ENCODE results near the gene SMCHD1. TPM values are rescaled to one million over a fixed set of nuclear protein-coding genes. Genes with fewer than 3 reads are reported as not detected.

SMCHD1 gene
- total RNA-seq (2013; cell fraction: nucleolus; rRNA removed): 550 and 614 TPM in 2 replicates
- total RNA-seq (2014; rRNA removed) (71.6 and 89.8 TPM in 2 replicates), total RNA-seq (2014; rRNA removed; fragmentation: Illumina TruSeq; extraction: Trizol) (110 and 115 TPM in 2 replicates), total RNA-seq (2021) (50.2 and 52.0 TPM in 2 replicates), polyA plus RNA-seq (2011; rRNA removed) (67.5 and 103 TPM in 2 replicates), polyA plus RNA-seq (2014; fragmentation: Illumina TruSeq; extraction: Trizol) (64.2 and 87.8 TPM in 2 replicates), polyA plus RNA-seq (2014; fragmentation: Nextera tagmentation; extraction: Ambion mirVana) (1 to 10 TPM; 6.0 to 7.2 TPM), polyA plus RNA-seq (2014; rRNA removed) (44.0 and 45.4 TPM in 2 replicates), polyA plus RNA-seq (2016; fragmentation: Nextera tagmentation; extraction: Ambion mirVana) (10 to 100 TPM; 16.5 to 17.5 TPM), polyA minus RNA-seq (2011; rRNA and poly(A)+ RNA removed) (62.1 and 99.8 TPM in 2 replicates), Bru-seq, nascent RNA (percentile 93 among the genes with signal in this experiment), BruChase-seq, experiment 1, labeled RNA remaining after a 6-hour chase (percentile 91 among the genes with signal in this experiment), BruChase-seq, experiment 2, labeled RNA remaining after a 2-hour chase (percentile 93 among the genes with signal in this experiment)
- polyA plus RNA-seq (2011; ENCODE audit: low read depth): 23.0 TPM
- polyA plus RNA-seq (2011; cell fraction: cytosol; rRNA removed): 16.0 and 18.7 TPM in 2 replicates
- 72.0 and 77.0 TPM in 2 replicates for polyA plus RNA-seq (2011; cell fraction: nucleus; rRNA removed)
- 30.4 and 40.3 TPM in 2 replicates for polyA plus RNA-seq (2012)
- polyA minus RNA-seq (2011; cell fraction: cytosol; rRNA and poly(A)+ RNA removed): 42.8 and 52.2 TPM in 2 replicates
- 122 and 196 TPM in 2 replicates for polyA minus RNA-seq (2011; cell fraction: nucleus; rRNA and poly(A)+ RNA removed)
- long read RNA-seq, experiment 1, partial matches to known transcripts: 10 of 11 reads
- long read RNA-seq, experiment 1, other reads (novel, unspliced or antisense): 1 of 11 reads
- long read RNA-seq, experiment 2, partial matches to known transcripts: 16 of 23 reads
- long read RNA-seq, experiment 2, other reads (novel, unspliced or antisense): 7 of 23 reads

- BruUV-seq (replicated peaks): TSS peak; percentile 89
- ChIA-PET CTCF (interaction anchor here (1.4 kb wide), 1 partner anchor 81 kb away, joined by 3 read pairs; no protein-coding TSS in a partner anchor), SMC1A (ENCODE audit: uncharacterized antibody, unreplicated experiment) (interaction anchor here (1.0 to 4.0 kb wide), 7 partner anchors 14 to 302 kb away, joined by 3 to 28 read pairs (median 3); no protein-coding TSS in a partner anchor), POLR2A (interaction anchor here (1.1 to 5.9 kb wide), 8 partner anchors 10 to 84 kb away, joined by 3 to 44 read pairs (median 9); partner anchors contain the start of genes METTL4 and NDC80), RAD21 (ENCODE audit: unreplicated experiment) (interaction anchor here (4.1 to 5.5 kb wide), 4 partner anchors 14 to 81 kb away, joined by 30 to 33 read pairs (median 32); no protein-coding TSS in a partner anchor)
- Histone ChIP-seq H3K4me1 (ENCODE audit: control insufficient read depth, insufficient read depth, low read length) (peaks cover 3% of the 10 kb centered on the region), H4K20me1 (ENCODE audit: control insufficient read depth, insufficient read depth) (no peaks in the 10 kb centered on the region; the same call in 1 of the 2 replicates), H3K79me2 (ENCODE audit: control insufficient read depth, insufficient read depth, low read length) (peaks cover 50% of the 10 kb centered on the region), H3K4me2 (ENCODE audit: control insufficient read depth, insufficient read depth) (peak within 1 kb of the TSS; percentile 97), H3K9ac (ENCODE audit: control insufficient read depth, insufficient read depth, low read length) (peak within 1 kb of the TSS; percentile 95), H3K36me3 (ENCODE audit: control insufficient read depth in 2 of 2, insufficient read depth in 2 of 2, low read length in 1 of 2) (no peaks in the 10 kb centered on the region), H3K4me3 (peak within 1 kb of the TSS; percentile 89), H2AFZ (ENCODE audit: control insufficient read depth, low read depth, low read length) (peak within 1 kb of the TSS; percentile 86), H3K27me3 (replicated peaks in 1 of 2; ENCODE audit: control insufficient read depth in 2 of 2, insufficient read depth in 2 of 2, low read length in 1 of 2) (no peaks in the 10 kb centered on the region), H3K9me3 (replicated peaks; ENCODE audit: control insufficient read depth, insufficient read depth, low read length) (no peaks in the 10 kb centered on the region), H3K27ac (ENCODE audit: control insufficient read depth, insufficient read depth) (peak within 1 kb of the TSS; percentile 89)
- FAIRE-seq (no peak), DNase-seq (ENCODE audit: low read depth, low spot score) (no peak), ATAC-seq (peak; percentile 75)
- in situ Hi-C loops (cut with MboI) (no loop called here), intact Hi-C loops (cut with micrococcal nuclease; ENCODE audit: unreplicated experiment) (loop anchor here (2.0 to 10.0 kb wide), 3 partner anchors 15 to 319 kb away; no protein-coding TSS in a partner anchor)
- WGBS (ENCODE audit: insufficient coverage, insufficient replicate concordance, low lambda C conversion rate, missing lambda C conversion rate): under 1% methylated on average over 67 of the region's 100 CpGs
- TF ChIP-seq IRF4 (IDR thresholded peaks at IDR 0.05; ENCODE audit: low read depth, low read length) (no peak), TBL1XR1 (IDR thresholded peaks at IDR 0.05; ENCODE audit: low read depth, low read length) (no peak), PBX3 (IDR thresholded peaks at IDR 0.05; ENCODE audit: insufficient replicate concordance, low read depth, low read length) (no peak), MTA2 (IDR thresholded peaks at IDR 0.05; ENCODE audit: low read depth) (no peak), SKIL (IDR thresholded peaks at IDR 0.05; ENCODE audit: low read depth, poor library complexity, severe bottlenecking) (no peak), PAX8 (IDR thresholded peaks at IDR 0.05) (no peak), ZBED1 (IDR thresholded peaks at IDR 0.05; ENCODE audit: borderline replicate concordance) (peak; percentile 88), ETV6 (conservative IDR thresholded peaks at IDR 0.05 in 1 of 2, IDR thresholded peaks at IDR 0.05 in 1 of 2; ENCODE audit: borderline replicate concordance in 1 of 2, low read depth in 1 of 2) (no peak; a peak in 1 of 4 replicates), ELK1 (IDR thresholded peaks at IDR 0.05; ENCODE audit: low read depth, low read length) (no peak), EP300 (IDR thresholded peaks at IDR 0.05; ENCODE audit: borderline replicate concordance in 1 of 2, control insufficient read depth in 1 of 2, low read depth in 2 of 2, low read length in 2 of 2) (no peak), NR2C2 (IDR thresholded peaks at IDR 0.05; ENCODE audit: borderline replicate concordance, control insufficient read depth, insufficient read length, low read depth) (no peak), ATF7 (IDR thresholded peaks at IDR 0.05; ENCODE audit: low read depth) (no peak; the same call in 1 of the 2 replicates), MEF2B (IDR thresholded peaks at IDR 0.05; ENCODE audit: partially characterized antibody, poor library complexity, severe bottlenecking) (peak; percentile 31)
Observed at GRCh38 chr18:2655178-2655953, at the start of gene SMCHD1. Gene SMCHD1 (plus strand): TSS chr18:2655726. CDS start chr18:2656076, 350 bp downstream.
